Urothelium cell line (cell line): ENCODE results near the gene ARL15.

Source experiments
- DNase-seq: peaks from one replicate; pipeline ENCODE4 v3.0.0; 2011; ENCODE audit warnings: low spot score, mixed read lengths
- FAIRE-seq: peaks from 2 replicates; lab custom pipeline; 2011; peaks lifted over from hg19 to GRCh38; lab: Jason Lieb, UNC

ARL15 gene

DNA sequence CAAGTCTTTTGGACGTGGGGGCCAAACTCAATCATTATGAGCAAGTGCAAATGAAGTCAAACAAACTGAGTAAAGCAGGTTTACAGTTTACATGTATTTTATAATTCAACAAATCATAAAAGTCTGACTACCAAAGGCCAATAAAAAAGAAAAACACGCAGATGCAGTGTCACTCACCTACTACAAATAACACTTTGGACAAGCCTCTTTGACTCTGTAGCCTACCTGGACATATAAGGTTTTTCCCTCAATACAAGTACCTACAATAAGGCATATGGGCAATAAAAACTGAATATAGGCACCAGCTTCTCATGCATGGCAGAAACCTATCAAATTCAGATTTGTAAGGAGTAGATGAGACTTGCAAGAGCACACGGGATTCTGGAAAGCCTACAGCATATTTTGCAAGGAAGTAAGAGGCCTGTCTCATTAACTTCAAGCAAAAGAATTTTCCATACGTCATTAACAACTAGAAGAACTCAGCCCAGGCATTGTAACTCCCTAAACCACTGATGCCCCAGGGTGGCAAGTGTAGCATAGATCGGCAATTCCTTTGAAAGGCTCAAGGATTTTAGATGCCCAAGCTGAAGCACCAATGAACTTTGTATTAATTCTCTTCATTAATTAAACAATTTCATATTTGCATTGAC, 21.7 kb downstream of the ARL15 start:
- no peak for DNase-seq
- FAIRE-seq: no peak

DNA sequence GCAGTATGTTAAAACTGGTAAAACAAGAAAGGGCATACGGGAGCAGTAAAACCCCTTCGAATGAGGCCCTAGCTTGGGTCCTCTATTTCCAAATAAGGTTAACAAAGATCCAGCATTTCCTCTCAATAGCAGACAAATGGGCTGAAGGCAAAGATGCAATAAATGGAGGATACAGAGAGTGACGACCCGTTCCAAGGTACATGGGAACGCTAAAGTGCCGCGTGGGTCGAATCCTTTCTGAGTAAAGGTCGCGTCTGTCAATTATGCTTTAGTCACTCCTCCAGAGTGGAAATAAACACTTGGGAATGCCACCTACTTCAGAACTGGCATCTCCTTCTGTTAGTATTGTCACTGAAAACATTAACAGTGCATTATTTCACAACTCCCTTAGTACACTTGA, 24.7 kb downstream of the ARL15 start:
- FAIRE-seq: no peak
- DNase-seq: no peak

DNA sequence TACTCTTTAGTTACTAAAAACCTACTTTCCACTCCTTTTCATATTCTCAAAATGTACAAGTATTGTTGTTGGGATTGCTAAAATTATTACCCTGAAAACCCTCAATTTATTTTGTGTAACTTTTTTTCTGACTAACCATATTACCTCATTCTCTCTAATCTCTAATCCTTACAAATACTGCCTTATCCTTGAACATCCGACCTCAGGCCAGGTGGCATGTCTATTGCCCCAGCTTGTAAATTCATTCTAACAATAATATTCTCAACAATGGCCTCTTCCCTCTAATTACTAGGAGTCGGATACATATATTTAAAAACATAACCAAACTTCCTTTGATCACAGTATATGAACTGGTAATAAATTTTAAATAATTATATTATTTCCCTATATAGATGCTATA, 25.8 kb downstream of the ARL15 start:
- no peak for FAIRE-seq
- DNase-seq: no peak

DNA sequence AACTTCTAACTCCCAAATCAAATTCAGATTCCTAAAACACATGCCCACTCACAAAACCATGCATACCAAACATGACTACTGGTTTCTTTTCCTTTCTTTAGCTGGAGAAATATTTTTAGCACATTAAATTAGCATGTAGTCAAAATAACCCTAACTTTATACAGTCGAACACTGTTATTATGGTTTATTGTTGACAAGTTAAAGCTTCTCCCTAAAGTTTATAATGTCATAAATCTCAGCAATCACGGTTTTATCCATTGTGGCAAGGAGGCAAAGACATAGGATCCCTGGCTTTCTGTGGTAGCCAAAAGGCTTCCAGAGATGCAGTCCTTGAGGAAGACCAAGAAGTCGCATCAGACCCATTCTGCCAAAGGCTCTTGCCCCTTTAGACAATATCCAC, 27.5 kb downstream of the ARL15 start:
- no peak for FAIRE-seq
- no peak for DNase-seq

DNA sequence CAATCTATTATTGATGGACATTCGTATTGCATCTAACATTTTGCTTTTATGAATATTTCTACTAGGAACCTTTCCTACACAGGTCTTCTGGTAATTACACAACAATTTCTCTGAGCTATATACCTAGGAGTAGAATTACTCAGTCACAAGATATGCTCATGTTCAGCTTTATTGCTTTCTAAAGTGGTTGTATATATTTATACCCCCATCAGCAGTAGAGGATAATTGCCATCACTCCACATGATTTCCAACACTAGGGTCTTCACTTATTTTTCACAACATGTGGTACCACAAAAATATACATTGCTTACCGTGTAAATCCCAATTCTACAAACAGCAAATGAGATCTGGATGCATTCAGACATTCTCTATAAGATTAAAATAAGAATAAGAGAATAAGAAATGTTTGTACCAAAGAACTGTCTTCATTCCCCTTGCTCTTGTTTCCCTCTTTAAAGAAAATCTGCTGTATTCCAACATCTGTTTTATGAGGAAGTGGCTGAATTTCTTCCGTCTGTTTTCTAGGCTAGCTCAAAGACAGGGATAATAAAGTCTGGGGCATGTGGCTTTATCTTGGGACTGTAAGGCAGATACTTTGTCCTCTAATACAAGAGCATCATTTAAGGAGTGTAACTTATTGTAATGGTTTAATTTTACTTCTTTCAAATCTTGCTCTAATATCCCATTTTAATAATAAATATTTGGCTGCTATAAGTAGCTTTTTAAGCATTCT, 28.2 kb downstream of the ARL15 start:
- FAIRE-seq: no peak
- no peak for DNase-seq

DNA sequence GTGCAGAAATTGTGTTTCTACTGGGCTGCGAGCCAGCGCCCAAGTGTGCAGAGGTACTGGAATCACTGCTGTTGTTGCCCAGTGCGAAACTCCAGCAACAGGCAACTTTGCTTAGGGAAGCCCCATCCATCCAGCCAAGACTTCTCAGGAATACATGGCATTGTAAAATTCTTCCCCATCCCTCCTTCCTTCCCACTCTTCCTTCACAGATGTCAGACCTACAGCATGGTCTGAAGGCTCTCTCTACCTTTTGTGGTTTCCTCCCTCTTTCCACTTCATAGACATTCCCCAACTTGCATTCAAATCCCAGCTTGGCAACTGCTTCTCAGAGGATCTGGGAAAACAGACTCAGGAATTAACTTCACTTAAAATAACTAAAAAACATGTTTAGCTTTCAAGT, 30.4 kb downstream of the ARL15 start:
- DNase-seq: no peak
- FAIRE-seq: no peak

DNA sequence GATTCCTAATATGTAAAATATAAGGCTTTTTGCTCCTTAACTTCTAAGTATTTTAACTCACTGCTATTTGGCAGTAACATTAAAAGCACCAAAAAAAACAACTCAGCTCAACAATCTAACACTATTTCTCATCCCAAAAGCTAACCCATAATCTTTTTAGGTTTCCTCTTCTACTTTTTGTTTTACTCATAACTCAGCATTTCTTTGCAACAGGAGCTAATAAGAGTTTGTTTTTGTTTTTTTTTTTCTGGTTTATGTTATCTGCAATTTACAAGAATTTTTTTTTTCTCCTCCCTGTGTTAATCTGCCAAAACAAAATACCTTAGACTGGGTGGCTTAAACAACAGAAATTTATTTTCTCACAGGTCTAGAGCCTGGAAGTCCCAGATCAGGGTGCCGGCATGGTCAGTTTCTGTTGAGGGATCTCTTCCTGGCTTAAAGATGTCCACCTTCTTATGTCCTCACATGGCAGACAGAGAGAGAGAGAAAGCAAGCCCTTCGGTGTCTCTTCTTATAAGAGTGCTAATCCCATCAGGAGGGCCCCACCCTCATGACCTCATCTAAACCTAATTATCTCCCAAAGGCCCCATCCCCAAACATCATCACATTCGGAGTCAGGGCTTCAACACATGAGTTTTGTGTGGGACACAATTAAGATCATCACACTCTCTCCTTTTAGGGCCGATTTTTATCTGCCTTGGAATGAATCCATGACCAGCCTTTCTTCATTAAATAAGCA, 31.2 kb downstream of the ARL15 start:
- FAIRE-seq (no peak), DNase-seq (no peak)

DNA sequence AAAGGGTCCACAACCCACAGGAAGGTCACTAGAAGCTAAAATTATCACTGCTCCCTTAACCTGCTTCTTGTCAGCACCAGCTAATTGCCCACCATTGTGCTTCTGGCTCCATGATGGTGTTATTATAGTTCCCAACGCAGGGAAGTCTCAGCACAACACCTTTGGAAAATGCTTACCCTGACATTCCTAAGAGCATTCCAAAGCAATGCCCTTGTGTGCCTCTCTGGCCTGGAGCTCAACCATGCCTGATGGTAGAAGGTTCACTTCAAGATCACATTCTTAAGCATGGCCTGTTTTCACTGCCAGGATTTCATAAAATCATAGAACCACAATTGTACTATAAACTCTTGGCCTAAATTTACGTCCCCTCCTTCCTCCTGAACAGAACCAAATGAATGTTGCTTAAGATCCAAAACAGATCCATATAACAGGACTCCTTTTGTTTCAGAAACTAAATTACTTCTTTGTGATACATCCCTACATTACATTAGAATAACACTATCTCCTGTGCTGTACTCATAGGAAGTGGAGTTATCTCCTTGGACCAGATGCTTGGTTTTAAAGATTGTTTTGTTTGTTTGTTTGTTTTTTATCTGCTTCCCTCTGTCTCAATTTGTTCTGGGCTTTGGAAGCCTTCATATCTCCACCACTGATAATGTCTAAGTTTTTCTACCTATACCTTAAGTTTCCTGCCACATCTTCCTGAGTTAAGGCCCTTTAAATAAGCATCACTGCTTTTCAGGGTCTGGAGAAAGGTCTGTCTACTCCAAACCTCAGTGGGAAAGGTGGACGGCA, 32.1 kb downstream of the ARL15 start:
- DNase-seq (no peak), FAIRE-seq (no peak)

DNA sequence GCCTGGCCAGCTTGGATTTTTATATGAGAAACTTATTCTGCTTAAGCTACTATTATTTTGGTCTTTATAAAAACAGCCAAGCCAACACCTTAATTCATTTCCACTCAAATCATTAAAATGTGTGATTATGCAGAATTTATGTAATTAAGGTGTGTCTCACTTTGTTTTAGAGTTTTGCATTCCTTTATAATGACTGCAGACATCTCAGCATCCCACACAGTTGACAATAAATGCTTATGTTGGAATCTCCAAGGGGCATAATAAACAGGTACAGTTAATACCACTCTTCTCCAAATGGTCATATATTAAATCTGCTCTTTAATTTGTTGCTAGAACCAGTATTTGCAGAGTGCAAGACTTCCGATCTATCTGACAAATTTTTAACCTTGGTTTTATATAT, 34.3 kb downstream of the ARL15 start:
- FAIRE-seq (no peak), DNase-seq (no peak)

DNA sequence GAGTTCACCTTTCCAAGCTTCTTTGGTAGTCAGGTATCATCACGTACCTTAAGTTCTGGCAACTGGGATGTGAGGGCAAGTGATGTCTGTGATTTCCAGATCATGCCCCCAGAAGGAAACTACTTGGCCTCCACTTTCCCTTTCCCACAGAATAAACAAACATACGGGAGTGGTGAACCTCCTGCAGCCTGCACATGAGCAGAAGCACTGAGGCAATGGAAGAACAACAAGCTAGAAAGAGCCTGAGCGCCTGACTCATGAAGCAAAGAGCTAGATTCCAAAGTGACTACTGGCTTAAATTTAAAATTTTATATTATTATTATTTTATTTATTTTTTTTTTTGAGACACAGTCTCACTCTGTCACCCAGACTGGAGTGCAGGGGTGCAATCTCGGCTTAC, 35.0 kb downstream of the ARL15 start:
- DNase-seq: no peak
- no peak for FAIRE-seq

DNA sequence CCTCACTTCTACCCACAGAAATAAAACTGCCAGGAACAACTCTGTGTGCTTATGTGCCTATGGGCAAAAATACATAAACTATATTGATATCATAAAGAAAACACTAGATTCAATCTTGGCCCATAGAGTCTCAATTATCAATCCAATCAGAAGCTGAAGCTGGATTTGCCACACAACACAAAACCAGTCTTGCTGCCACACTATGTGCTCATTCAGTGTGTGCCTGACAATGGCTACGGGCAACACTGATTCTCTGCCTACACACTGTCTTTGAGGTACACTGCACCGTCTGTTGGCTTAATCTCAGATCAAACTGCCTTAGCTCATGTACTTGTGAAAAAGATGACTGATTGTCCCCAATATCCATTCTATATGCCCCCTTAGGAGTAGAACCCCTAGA, 35.4 kb downstream of the ARL15 start:
- DNase-seq (no peak), FAIRE-seq (no peak)

DNA sequence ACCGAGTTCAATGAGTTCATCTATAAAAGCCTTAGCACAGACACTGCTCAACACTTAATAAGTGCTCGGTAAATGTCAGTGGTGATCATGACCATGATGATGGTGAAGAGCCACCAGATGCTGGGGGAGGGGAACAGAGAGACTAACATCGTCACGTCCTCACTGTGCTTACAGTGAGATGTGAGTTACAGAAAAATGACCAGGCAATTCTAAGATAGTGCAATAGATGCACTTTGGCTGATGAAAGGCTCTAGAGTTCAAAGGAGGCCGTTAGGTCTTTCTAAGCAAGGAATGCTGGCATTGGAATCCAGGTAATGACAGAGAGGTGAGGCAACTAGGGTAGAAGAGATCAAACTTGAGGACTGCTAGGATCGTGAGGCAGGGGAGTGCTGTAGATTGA, 36.7 kb downstream of the ARL15 start:
- DNase-seq (no peak), FAIRE-seq (no peak)

DNA sequence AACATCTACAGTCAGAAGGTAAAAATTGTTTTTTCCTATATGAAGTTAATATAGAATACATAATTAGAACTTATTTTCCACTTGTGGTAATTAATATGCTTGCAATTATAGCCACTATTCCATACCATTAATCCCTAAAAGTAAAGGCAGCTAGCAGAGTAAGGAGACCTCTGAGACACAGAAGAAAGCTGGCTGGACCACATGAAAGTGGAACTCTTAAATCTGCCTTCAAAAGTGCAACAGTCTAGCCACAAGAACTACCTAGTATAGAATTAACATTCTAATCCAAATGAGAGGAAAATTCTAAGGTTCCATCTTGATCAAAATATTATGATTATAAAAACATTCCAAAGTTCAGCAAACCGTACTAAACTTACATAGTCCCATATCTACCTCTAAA, 37.6 kb downstream of the ARL15 start:
- DNase-seq (no peak), FAIRE-seq (no peak)

DNA sequence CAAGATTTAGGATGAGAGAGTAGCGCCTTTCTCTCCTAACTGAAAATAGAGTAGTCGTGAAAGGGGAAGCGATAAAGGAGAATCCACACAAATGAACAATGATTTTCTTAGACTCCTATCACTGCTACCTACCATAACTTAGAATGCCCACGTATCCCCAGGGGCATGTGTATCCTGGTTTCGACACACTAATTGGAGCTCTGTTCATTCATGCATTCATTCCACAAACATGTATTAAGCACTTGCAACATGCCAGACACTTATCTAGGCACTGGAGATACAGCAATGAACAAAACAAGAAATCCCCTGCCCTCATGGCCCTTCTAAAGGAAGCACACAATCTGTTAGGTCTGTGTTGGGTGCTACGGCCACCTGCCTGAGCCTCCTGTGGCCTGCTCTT, 40.0 kb downstream of the ARL15 start:
- no peak for FAIRE-seq
- no peak for DNase-seq

DNA sequence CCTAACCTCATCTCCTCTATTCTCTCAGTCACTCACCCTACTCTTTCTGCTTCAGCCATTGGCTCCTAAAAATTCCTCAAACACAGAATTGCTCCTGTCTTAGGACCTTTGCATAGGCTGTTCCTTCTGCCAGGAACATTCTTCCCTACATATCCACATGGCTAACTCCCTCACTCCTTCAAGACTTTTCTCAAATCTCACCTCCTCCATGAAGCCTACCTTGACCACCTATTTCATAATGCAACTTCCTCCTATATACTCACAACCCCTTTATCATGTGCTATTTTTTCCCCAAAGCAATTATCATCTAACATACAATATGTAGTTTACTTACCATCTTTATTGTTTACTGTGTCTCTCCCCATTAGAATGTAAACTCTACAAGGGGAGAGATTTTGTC, 45.8 kb downstream of the ARL15 start:
- DNase-seq (no peak), FAIRE-seq (no peak)

DNA sequence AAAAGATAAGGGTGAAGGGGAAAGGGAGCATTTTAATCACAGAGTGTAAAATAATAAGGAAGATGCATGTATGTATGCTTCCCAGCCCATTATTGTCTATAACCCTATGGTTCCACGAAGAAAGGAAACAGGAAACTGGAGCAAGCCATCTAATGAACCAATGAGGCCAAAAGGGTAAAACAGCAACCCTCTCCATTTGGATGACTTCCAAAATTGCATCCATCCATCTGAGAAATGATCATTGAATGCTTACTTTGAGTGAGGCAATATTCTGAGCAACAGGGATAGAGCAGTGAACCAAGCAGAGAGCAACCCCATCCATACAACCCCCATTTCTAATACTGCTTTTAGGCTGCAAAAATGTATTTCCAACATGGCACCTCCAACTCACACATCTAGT, 46.9 kb downstream of the ARL15 start:
- DNase-seq: no peak
- no peak for FAIRE-seq

DNA sequence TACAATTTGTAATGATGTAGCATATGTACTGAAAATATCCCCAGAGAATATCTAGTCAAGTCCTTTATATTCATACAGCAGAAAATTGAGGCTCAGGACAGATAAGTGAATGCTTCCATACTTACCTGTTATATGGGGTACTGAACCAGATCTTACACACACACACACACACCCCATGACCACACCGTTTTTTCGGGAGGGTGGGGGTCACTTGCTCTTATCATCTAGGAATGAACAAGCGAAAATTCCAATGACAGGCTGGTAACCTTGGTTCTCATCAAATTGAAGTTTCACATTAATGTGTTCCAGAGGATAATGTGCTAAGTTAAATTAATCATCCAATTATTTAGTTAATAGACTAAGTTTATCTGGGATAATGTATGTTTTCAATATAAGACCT, 48.8 kb downstream of the ARL15 start:
- no peak for DNase-seq
- no peak for FAIRE-seq

DNA sequence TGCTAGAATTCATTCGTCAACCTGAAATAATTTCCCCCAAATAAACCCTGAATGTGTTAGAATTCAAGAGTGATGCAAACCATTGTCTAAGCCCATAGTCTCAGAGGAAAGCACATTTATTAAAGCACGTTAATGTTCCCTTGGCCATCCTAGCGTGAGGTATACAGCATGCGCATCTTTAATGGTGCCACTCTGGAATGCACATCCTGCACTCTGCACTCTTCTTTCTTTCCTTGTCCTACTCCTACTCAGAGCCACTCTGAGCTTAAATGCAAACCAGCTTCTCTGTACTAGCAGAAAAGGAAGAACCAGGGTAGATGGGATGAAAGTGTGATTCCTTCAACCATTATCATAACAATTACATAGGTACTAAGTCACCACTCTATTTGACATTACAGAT, 50.4 kb downstream of the ARL15 start:
- no peak for FAIRE-seq

DNA sequence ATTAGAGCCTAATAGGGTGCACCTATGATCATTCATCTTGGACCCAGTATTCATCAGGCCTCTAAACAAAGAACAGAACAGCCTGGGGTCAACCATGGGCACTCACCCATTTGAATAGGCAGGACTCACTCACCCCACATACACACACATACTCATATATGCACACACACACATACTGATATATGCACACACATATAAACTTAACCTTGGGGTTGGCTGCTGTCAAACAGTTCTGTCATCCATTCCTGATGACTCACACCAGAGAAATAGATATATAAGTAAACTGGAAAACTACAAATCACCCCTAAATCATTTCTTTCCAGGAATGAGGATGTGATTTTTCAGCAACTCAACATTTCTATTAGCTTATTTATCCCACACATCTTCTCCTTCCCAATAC, 51.3 kb downstream of the ARL15 start:
- DNase-seq: no peak
- peak; percentile 66 for FAIRE-seq

More for the DNA sequence above, 50.4 kb downstream of the ARL15 start:
- no peak for DNase-seq

DNA sequence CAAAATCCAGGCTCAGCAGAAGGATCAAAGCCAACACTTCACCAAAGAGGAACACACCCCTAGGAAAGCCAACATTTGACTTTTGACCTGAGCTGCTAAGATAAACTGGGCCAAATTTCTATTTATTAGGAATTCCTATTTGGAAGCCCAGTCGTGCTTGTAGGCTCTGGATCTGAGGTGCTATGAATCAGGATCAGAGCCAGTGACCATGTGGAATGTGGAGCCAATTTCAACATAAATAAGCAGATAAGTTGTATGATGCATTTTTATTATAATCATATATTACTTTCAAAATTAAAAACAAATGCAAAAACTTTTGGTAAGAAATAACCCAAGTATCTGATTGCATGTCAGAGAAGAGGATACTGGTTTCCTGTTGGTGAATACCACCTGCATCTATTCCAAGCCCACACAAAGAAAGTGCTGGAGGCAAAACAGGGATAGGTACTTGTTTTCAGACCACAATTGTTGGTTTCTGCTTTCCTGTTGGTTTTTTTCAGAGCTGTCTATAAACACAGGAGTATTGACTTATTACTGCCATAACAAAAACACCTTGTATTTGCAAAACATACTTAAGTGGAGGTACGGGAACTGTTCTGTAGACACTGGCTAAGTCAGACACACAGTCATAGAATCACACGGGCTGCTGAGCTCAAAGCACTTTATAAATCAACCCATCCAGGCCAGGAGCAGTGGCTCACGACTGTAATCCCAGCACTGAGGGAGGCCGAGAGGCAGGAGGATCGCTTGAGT, 52.8 kb downstream of the ARL15 start:
- DNase-seq (no peak), FAIRE-seq (no peak)
